ENCODE measurements around the gene DHRS4L2. TPM values are rescaled to one million over a fixed set of nuclear protein-coding genes. Genes with fewer than 3 reads are reported as not detected.

The DHRS4L2 gene
- total and polyA plus RNA-seq, 10 of the 15 experiments (the other 5 are each of a cell fraction or from before 2014, with no cell fraction given): 2.8 to 49.3 (median 21.8) TPM

DNA sequence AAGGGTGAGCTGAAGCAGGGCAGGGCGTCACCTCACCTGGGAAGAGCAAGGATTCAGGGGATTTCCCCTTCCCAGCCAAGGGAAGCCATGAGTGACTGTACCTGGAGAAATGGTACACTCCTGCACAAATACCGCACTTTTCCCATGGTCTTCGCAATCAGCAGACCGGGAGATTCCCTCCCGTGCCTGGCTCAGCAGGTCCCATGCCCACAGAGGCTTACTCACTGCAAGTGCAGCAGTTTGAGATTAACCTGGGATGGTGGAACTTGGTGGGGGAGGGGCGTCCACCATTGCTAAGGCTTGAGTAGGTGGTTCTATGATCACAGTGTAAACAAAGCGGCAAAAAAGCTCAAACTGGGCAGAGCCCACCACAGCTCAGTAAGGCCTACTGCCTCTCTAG, 46.1 kb upstream of the DHRS4L2 start:
- WGBS (ENCODE audit: insufficient coverage, insufficient replicate concordance, low lambda C conversion rate, missing lambda C conversion rate): 84% methylated on average over 7 of the region's 7 CpGs
- ChIA-PET SMC1A (ENCODE audit: uncharacterized antibody, unreplicated experiment) (no interaction called here), CTCF (interaction anchor here (0.9 kb wide), 1 partner anchor 10 kb away, joined by 3 read pairs; no protein-coding TSS in a partner anchor), POLR2A (no interaction called here), RAD21 (ENCODE audit: unreplicated experiment) (no interaction called here)
- BruUV-seq (replicated peaks): no TSS peak
- H2AFZ ChIP-seq (ENCODE audit: control insufficient read depth, low read depth, low read length): no peak overlapping the region
- DNase-seq (ENCODE audit: low read depth, low spot score) (no peak), FAIRE-seq (no peak), ATAC-seq (no peak)
- no peak overlapping the region for H3K4me3 ChIP-seq
- no peaks in the 10 kb centered on the region for H3K4me1 ChIP-seq (ENCODE audit: control insufficient read depth, insufficient read depth, low read length)
- intact Hi-C loops (cut with micrococcal nuclease; ENCODE audit: unreplicated experiment): no loop called here
- H3K36me3 ChIP-seq (ENCODE audit: control insufficient read depth in 2 of 2, insufficient read depth in 2 of 2, low read length in 1 of 2): no peaks in the 10 kb centered on the region
- in situ Hi-C loops (cut with MboI): no loop called here
- no peaks in the 10 kb centered on the region for H3K27me3 ChIP-seq (replicated peaks in 1 of 2; ENCODE audit: control insufficient read depth in 2 of 2, insufficient read depth in 2 of 2, low read length in 1 of 2)
- no peak overlapping the region for H3K4me2 ChIP-seq (ENCODE audit: control insufficient read depth, insufficient read depth)
- H3K9ac ChIP-seq (ENCODE audit: control insufficient read depth, insufficient read depth, low read length): no peak overlapping the region
- no peaks in the 10 kb centered on the region; the same call in 2 of the 3 replicates for H3K9me3 ChIP-seq (replicated peaks; ENCODE audit: control insufficient read depth, insufficient read depth, low read length)
- no peaks in the 10 kb centered on the region for H4K20me1 ChIP-seq (ENCODE audit: control insufficient read depth, insufficient read depth)
- no peaks in the 10 kb centered on the region for H3K79me2 ChIP-seq (ENCODE audit: control insufficient read depth, insufficient read depth, low read length)
- H3K27ac ChIP-seq (ENCODE audit: control insufficient read depth, insufficient read depth): no peak overlapping the region
- TF ChIP-seq CEBPB (IDR thresholded peaks at IDR 0.05; ENCODE audit: borderline replicate concordance in 1 of 2, low read depth in 2 of 2, low read length in 2 of 2) (no peak), EED (IDR thresholded peaks at IDR 0.05; ENCODE audit: low read depth) (no peak), RELA (IDR thresholded peaks at IDR 0.05; ENCODE audit: borderline replicate concordance, partially characterized antibody) (no peak), EP300 (IDR thresholded peaks at IDR 0.05; ENCODE audit: borderline replicate concordance in 1 of 2, control insufficient read depth in 1 of 2, low read depth in 2 of 2, low read length in 2 of 2) (no peak), GATAD2B (conservative IDR thresholded peaks at IDR 0.05; ENCODE audit: low read depth) (no peak), BACH1 (IDR thresholded peaks at IDR 0.05; ENCODE audit: borderline replicate concordance) (no peak), STAT1 (conservative IDR thresholded peaks at IDR 0.05) (no peak)
- TF ChIP-seq, protein P1, sequence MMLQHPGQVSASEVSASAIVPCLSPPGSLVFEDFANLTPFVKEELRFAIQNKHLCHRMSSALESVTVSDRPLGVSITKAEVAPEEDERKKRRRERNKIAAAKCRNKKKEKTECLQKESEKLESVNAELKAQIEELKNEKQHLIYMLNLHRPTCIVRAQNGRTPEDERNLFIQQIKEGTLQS (IDR thresholded peaks at IDR 0.05; ENCODE audit: borderline replicate concordance, extremely low read depth, low read depth, low read length): no peak
- TF ChIP-seq, protein P2, sequence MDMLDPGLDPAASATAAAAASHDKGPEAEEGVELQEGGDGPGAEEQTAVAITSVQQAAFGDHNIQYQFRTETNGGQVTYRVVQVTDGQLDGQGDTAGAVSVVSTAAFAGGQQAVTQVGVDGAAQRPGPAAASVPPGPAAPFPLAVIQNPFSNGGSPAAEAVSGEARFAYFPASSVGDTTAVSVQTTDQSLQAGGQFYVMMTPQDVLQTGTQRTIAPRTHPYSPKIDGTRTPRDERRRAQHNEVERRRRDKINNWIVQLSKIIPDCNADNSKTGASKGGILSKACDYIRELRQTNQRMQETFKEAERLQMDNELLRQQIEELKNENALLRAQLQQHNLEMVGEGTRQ (IDR thresholded peaks at IDR 0.05; ENCODE audit: borderline replicate concordance, low read depth, low read length): no peak
- TF ChIP-seq, protein P3, sequence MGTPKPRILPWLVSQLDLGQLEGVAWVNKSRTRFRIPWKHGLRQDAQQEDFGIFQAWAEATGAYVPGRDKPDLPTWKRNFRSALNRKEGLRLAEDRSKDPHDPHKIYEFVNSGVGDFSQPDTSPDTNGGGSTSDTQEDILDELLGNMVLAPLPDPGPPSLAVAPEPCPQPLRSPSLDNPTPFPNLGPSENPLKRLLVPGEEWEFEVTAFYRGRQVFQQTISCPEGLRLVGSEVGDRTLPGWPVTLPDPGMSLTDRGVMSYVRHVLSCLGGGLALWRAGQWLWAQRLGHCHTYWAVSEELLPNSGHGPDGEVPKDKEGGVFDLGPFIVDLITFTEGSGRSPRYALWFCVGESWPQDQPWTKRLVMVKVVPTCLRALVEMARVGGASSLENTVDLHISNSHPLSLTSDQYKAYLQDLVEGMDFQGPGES (IDR thresholded peaks at IDR 0.05): no peak
- TF ChIP-seq, protein P4, sequence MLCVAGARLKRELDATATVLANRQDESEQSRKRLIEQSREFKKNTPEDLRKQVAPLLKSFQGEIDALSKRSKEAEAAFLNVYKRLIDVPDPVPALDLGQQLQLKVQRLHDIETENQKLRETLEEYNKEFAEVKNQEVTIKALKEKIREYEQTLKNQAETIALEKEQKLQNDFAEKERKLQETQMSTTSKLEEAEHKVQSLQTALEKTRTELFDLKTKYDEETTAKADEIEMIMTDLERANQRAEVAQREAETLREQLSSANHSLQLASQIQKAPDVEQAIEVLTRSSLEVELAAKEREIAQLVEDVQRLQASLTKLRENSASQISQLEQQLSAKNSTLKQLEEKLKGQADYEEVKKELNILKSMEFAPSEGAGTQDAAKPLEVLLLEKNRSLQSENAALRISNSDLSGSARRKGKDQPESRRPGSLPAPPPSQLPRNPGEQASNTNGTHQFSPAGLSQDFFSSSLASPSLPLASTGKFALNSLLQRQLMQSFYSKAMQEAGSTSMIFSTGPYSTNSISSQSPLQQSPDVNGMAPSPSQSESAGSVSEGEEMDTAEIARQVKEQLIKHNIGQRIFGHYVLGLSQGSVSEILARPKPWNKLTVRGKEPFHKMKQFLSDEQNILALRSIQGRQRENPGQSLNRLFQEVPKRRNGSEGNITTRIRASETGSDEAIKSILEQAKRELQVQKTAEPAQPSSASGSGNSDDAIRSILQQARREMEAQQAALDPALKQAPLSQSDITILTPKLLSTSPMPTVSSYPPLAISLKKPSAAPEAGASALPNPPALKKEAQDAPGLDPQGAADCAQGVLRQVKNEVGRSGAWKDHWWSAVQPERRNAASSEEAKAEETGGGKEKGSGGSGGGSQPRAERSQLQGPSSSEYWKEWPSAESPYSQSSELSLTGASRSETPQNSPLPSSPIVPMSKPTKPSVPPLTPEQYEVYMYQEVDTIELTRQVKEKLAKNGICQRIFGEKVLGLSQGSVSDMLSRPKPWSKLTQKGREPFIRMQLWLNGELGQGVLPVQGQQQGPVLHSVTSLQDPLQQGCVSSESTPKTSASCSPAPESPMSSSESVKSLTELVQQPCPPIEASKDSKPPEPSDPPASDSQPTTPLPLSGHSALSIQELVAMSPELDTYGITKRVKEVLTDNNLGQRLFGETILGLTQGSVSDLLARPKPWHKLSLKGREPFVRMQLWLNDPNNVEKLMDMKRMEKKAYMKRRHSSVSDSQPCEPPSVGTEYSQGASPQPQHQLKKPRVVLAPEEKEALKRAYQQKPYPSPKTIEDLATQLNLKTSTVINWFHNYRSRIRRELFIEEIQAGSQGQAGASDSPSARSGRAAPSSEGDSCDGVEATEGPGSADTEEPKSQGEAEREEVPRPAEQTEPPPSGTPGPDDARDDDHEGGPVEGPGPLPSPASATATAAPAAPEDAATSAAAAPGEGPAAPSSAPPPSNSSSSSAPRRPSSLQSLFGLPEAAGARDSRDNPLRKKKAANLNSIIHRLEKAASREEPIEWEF (IDR thresholded peaks at IDR 0.05; ENCODE audit: insufficient replicate concordance, low read depth, low read length): no peak
- TF ChIP-seq, protein P5, sequence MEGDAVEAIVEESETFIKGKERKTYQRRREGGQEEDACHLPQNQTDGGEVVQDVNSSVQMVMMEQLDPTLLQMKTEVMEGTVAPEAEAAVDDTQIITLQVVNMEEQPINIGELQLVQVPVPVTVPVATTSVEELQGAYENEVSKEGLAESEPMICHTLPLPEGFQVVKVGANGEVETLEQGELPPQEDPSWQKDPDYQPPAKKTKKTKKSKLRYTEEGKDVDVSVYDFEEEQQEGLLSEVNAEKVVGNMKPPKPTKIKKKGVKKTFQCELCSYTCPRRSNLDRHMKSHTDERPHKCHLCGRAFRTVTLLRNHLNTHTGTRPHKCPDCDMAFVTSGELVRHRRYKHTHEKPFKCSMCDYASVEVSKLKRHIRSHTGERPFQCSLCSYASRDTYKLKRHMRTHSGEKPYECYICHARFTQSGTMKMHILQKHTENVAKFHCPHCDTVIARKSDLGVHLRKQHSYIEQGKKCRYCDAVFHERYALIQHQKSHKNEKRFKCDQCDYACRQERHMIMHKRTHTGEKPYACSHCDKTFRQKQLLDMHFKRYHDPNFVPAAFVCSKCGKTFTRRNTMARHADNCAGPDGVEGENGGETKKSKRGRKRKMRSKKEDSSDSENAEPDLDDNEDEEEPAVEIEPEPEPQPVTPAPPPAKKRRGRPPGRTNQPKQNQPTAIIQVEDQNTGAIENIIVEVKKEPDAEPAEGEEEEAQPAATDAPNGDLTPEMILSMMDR (IDR thresholded peaks at IDR 0.05 in 2 of 3, conservative IDR thresholded peaks at IDR 0.05 in 1 of 3; ENCODE audit: control insufficient read depth in 2 of 3, extremely low read depth in 1 of 3, insufficient read depth in 1 of 3, low read depth in 3 of 3, low read length in 3 of 3): no peak
